ENCODE data around the gene IL17RC. TPM values are rescaled to one million over a fixed set of nuclear protein-coding genes. Genes with fewer than 3 reads are reported as not detected.

IL17RC gene
- total RNA-seq, 1 donor from 2014 or later, result 39.6 TPM

DNA sequence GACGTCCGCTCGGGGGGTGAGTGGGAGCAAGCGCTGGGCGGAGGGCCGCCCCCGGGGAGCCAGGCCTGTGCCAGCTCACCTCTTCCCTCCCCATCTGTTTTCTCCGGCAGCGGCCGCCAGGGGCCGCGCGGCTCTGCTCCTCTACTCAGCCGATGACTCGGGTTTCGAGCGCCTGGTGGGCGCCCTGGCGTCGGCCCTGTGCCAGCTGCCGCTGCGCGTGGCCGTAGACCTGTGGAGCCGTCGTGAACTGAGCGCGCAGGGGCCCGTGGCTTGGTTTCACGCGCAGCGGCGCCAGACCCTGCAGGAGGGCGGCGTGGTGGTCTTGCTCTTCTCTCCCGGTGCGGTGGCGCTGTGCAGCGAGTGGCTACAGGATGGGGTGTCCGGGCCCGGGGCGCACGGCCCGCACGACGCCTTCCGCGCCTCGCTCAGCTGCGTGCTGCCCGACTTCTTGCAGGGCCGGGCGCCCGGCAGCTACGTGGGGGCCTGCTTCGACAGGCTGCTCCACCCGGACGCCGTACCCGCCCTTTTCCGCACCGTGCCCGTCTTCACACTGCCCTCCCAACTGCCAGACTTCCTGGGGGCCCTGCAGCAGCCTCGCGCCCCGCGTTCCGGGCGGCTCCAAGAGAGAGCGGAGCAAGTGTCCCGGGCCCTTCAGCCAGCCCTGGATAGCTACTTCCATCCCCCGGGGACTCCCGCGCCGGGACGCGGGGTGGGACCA is 16.1 kb downstream of the IL17RC start:
- TF ChIP-seq, protein P1, sequence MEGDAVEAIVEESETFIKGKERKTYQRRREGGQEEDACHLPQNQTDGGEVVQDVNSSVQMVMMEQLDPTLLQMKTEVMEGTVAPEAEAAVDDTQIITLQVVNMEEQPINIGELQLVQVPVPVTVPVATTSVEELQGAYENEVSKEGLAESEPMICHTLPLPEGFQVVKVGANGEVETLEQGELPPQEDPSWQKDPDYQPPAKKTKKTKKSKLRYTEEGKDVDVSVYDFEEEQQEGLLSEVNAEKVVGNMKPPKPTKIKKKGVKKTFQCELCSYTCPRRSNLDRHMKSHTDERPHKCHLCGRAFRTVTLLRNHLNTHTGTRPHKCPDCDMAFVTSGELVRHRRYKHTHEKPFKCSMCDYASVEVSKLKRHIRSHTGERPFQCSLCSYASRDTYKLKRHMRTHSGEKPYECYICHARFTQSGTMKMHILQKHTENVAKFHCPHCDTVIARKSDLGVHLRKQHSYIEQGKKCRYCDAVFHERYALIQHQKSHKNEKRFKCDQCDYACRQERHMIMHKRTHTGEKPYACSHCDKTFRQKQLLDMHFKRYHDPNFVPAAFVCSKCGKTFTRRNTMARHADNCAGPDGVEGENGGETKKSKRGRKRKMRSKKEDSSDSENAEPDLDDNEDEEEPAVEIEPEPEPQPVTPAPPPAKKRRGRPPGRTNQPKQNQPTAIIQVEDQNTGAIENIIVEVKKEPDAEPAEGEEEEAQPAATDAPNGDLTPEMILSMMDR (IDR thresholded peaks at IDR 0.05; ENCODE audit: insufficient read depth, low read length, poor library complexity, severe bottlenecking), result peak; percentile 76
- Histone ChIP-seq H3K27me3 (ENCODE audit: control insufficient read depth, insufficient read depth, low read length) (no peaks in the 10 kb centered on the region), H3K36me3 (ENCODE audit: control insufficient read depth, insufficient read depth, low read length) (peaks cover 6% of the 10 kb centered on the region), H3K4me3 (ENCODE audit: low read depth, low read length) (peak overlapping the region; percentile 68)
- DNase-seq (ENCODE audit: low read depth), result no peak

DNA sequence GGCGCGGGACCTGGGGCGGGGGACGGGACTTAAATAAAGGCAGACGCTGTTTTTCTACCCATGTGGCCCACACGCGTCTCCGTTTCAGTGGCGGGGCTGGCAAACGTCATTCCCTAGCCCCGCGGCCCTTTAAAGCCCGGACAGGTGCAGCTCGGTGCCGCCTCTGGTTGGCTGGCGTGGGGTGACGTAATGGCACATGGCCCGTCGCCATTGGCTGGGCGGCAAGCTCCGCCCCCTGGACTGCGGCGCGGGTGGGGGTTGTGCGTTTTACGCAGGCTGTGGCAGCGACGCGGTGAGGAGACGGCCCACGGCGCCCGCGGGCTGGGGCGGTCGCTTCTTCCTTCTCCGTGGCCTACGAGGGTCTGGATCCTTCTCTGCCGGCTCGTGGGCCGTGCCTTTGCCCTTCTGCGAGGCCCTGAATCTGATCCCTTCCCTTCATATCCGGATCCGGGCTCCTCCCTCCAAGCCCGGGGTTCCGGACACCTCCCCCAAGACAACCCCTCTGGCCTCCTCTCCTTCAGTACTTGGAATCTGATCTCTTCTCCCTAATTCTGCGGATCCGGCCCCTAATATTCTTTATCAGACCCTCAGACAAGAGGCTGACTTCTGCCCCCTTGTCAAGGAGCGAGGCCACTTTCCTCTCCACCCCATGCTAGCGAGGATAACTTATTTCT is 16.8 kb downstream of the IL17RC start, which contains the start of gene CRELD1:
Gene CRELD1, plus strand, starts transcription at position 274 of the 674 bp plus-strand sequence. CDS start 605 bp downstream, outside the sequence.
- H3K27me3 ChIP-seq (ENCODE audit: control insufficient read depth, insufficient read depth, low read length), result no peaks in the 10 kb centered on the region
- H3K4me3 ChIP-seq (ENCODE audit: low read depth, low read length), result peak within 1 kb of the TSS; percentile 68
- DNase-seq (ENCODE audit: low read depth), result peak; percentile 65
- TF ChIP-seq, protein P1 (IDR thresholded peaks at IDR 0.05; ENCODE audit: insufficient read depth, low read length, poor library complexity, severe bottlenecking), result no peak
- peaks cover 6% of the 10 kb centered on the region for H3K36me3 ChIP-seq (ENCODE audit: control insufficient read depth, insufficient read depth, low read length)

DNA sequence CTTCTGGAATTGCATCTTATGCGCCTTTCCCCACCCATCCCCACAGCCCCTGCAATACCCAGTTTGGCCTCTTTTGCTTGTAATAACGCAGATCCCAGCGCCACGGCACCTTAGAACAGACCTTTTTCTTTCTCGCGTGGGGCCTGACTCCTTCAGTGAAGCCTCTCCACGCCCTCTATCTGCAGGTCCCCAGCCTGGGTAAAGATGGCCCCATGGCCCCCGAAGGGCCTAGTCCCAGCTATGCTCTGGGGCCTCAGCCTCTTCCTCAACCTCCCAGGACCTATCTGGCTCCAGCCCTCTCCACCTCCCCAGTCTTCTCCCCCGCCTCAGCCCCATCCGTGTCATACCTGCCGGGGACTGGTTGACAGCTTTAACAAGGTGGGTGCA is 17.3 kb downstream of the IL17RC start:
- no peak for DNase-seq (ENCODE audit: low read depth)
- Histone ChIP-seq H3K4me3 (ENCODE audit: low read depth, low read length) (peak overlapping the region; percentile 68), H3K27me3 (ENCODE audit: control insufficient read depth, insufficient read depth, low read length) (no peaks in the 10 kb centered on the region), H3K36me3 (ENCODE audit: control insufficient read depth, insufficient read depth, low read length) (peaks cover 6% of the 10 kb centered on the region)
- TF ChIP-seq, protein P1 (IDR thresholded peaks at IDR 0.05; ENCODE audit: insufficient read depth, low read length, poor library complexity, severe bottlenecking), result peak; percentile 20

DNA sequence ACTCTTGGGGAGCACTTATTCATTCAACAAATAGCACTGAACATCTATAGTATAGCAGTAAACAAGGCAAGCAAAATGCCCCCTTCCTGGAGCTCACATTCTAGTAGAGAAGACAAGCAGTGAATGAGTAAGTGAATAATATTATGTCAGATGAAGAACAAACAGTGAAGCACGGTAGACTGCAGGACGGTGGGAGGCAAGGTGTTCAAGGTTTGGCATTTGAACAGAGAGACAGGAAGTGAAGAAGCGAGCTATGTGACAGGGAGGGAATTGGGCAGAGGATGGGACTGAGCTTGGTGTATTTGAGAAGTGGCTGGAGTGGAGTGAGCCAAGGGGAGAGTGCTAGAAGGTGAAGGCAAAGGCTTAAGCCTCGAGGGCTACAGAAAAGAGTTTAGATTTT is 18.1 kb downstream of the IL17RC start:
- Histone ChIP-seq H3K36me3 (ENCODE audit: control insufficient read depth, insufficient read depth, low read length) (peaks cover 6% of the 10 kb centered on the region), H3K4me3 (ENCODE audit: low read depth, low read length) (no peak overlapping the region), H3K27me3 (ENCODE audit: control insufficient read depth, insufficient read depth, low read length) (no peaks in the 10 kb centered on the region)
- no peak for DNase-seq (ENCODE audit: low read depth)
- TF ChIP-seq, protein P1 (IDR thresholded peaks at IDR 0.05; ENCODE audit: insufficient read depth, low read length, poor library complexity, severe bottlenecking), result no peak

DNA sequence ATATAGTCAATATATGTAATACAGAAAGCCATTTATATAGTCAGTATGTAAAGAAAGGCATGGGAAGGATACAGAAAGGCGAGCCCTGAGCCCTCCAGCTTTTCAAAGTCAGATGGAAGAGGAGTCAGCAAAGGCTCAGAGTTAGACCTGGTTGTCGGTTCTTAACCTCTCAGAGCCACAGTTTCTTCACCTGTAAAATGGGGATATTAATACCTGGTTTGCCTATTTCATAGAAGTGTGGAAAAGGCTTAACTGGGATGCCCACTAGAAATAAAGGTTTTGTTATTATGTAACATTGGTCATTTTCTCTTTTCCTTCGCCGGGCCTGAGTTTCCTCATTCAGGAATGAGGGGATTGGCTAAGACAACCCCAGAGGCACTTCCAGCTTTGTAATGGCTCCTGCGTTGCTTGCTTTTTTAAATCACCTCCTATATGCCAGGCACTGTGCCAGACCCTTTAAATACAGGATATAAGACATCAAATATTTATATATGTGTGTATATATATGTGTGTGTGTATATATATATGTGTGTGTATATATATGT is 19.1 kb downstream of the IL17RC start:
- DNase-seq (ENCODE audit: low read depth), result no peak
- no peaks in the 10 kb centered on the region for H3K27me3 ChIP-seq (ENCODE audit: control insufficient read depth, insufficient read depth, low read length)
- peaks cover 6% of the 10 kb centered on the region for H3K36me3 ChIP-seq (ENCODE audit: control insufficient read depth, insufficient read depth, low read length)
- no peak overlapping the region for H3K4me3 ChIP-seq (ENCODE audit: low read depth, low read length)
- TF ChIP-seq, protein P1 (IDR thresholded peaks at IDR 0.05; ENCODE audit: insufficient read depth, low read length, poor library complexity, severe bottlenecking), result no peak
